DLD1 (cell line): ENCODE measurements around the gene TAF7L.

Experiments
- in situ Hi-C: cut with HindIII; loops from 2 replicates; pipeline ENCODE4 v1.10.0; 2017; ENCODE audit warnings: low sequenced_read_pairs

Gene TAF7L

DNA sequence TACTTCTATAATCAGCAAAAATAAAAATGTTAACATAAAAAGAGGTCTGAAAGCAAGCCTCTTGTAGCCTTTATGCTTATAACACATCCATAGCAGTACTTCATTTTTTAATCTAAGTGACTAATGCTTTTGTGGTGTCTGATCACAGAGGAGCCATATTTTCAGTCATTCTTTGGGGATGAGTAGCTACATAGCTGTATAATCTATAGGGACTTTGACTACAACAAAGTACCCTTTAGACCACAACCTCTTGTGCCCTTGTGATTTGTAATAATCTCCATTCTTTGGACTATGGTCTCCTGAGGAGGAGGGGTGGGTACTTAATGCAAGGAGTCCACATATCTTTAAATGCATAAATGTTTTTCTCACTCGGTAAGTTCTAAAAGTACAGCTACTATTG, 62.0 kb downstream of the TAF7L start:
- in situ Hi-C loops, result no loop called here

DNA sequence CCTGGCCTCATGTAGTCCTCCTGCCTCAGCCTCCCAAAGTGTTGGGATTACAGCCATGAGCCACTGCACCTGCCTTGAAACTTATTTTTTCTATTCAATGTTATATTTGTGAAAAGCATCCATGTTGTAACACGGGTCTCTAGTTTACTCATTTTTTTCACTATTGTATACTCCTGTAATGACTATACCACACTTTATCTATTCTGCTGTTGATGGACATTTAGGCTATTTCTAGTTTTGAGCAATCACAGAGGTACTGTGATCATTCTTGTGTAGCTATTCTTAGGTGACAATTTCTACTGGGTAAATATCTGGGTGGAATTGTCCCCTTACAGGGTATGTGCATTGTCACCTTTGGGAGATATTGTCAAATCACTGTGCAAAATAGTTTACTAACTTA, 67.9 kb downstream of the TAF7L start:
- in situ Hi-C loops, result no loop called here

DNA sequence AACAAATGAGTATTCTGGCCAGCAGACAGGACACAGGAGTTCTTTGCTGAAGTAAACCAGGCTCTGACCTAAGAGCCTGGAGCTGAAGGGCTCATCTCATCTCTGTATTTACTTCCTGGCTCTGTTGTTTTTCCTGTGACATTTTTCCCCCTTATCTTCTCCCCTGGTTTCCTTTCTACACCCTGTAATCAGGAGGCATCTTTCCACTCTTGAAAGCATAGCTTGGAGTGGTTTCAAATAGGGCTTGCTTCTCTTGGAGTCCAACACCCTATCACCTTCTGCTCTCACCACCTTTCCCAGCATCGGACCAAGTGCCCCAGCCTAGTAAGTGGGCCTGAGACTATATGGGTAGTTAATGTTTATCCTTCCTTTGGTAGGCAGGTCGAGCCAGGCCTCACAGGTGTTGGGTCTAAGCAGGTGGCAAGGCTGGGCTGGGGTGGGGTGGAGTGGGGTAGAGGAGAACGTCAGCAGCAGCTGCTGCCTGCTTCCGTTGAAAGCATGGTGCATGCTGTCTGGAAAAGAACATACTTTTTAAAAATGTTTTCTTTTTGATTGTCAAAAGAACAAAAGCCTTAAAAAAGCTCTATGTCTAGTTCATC, 70.4 kb downstream of the TAF7L start:
- in situ Hi-C loops, result no loop called here

DNA sequence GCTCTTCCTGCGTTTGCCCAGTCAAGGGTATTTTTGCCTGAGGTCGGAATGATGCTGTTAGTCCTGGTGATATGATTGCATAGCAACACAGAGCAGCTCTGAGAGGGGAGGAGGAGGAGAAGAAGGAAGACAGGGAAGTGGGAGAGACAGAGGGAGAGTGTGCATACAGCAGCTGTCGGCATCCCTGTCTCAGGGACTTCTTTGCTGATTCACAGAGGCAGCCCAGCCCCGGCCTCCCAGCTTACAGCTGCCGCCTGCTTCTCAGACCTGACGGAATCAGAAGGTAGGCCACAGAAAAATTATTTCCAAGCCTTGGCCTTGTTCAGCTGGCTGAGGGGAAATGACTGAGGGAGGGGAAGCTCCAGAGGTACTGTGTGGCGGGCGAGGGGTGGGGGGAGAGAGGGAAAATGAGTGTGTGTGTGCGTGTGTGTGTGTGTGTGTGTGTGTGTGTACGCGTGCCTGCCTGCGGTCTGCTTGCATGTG, 71.2 kb downstream of the TAF7L start:
- in situ Hi-C loops, result no loop called here

DNA sequence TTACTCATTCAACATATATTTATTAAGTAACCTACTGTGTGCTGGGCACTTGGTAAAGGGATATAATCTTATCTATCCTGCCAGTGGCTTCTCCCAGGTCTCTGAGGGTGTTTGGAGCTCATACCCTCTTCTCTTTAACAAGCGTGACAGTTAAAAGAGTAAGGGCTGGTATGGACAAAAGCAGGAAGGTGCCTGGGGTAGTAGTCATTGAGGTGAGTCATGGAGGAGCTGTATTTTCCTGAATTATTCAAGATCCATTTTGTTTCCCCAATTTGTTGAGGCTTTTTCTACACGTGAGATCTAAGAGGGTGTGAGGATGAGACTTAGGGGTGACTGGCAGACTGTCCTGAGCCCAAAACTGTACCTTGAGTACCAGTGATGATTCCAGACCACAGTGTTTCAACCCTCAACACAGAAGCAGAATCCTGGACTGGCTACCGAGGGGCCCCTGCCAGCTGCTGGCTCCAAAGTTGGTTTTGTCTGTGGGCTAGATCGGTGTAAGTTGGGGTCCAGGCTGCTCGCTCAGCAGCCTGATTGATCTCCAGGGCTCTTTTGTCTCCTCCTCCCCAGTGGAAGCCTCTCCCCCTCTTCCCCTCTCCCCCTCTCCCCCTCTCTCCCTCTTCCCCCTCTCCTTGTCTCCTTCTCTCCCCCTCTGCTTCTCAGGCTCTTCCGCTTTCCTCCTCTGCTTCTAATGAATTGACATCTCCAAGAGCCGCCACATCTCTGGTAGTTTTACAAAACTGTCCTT, 71.8 kb downstream of the TAF7L start, which contains the start of gene DRP2:
Gene DRP2 (plus strand): TSS at position 671 of the 748 bp plus-strand sequence. CDS start 11,862 bp downstream, outside the sequence.
- in situ Hi-C loops, result no loop called here
